ENCODE results near the gene KRT33B. TPM values are rescaled to one million over a fixed set of nuclear protein-coding genes. Genes with fewer than 3 reads are reported as not detected.
A peak's percentile ranks its signal among the peaks of the same experiment; 100 is the strongest.

Gene KRT33B
- total RNA-seq (2014; rRNA removed; shearing (Covaris generic)) (not detected in 2 replicates), total RNA-seq (2022) (not detected in 2 replicates), Bru-seq, nascent RNA (not detected), BruChase-seq, experiment 1, labeled RNA remaining after a 6-hour chase (not detected), BruChase-seq, experiment 2, labeled RNA remaining after a 2-hour chase (not detected)
- long read RNA-seq, result 0 reads

DNA sequence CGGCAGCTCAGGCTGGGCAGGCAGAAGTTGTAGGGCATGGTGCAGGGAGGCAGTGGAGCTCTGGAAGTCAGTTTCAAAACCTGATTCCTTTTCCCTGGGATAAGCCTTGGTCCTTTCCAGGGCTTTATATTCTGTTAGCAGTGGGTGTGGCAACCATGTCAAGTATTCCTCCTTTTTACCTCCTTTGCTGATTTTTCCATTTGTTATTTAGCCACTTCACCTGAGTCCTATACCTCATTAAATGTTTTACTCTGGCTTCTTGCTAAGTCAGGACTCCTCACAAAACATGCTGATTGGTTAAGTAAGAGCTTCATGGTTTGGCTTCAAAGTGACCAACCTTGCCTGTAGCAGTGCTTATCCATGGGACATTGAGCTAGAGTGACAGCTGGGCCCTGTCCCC is at the start of gene KRT33B:
KRT33B (minus strand) TSS at position 101 of the 400 bp plus-strand sequence; CDS start at position 38, 63 bp downstream.
- Histone ChIP-seq H3K27ac (ENCODE audit: low read depth, low read length, poor library complexity, severe bottlenecking) (no peak within 1 kb of the TSS), H2AFZ (ENCODE audit: low read length) (no peak within 1 kb of the TSS), H3K4me1 (ENCODE audit: insufficient read depth, low read length, poor library complexity, severe bottlenecking) (no peaks in the 10 kb centered on the region), H3K79me2 (ENCODE audit: insufficient read depth, low read depth, low read length) (no peaks in the 10 kb centered on the region), H3K9me3 (ENCODE audit: low read length) (no peaks in the 10 kb centered on the region), H3K4me3 (ENCODE audit: low read depth, low read length, poor library complexity, severe bottlenecking) (no peak within 1 kb of the TSS), H3K9me2 (ENCODE audit: insufficient read depth, low read length) (no peaks in the 10 kb centered on the region), H3K36me3 (ENCODE audit: insufficient read depth, low read length) (no peaks in the 10 kb centered on the region), H4K20me1 (ENCODE audit: insufficient read depth, low read length) (no peaks in the 10 kb centered on the region), H3K4me2 (ENCODE audit: low read length) (no peak within 1 kb of the TSS)
- DNase-seq (ENCODE audit: low spot score), result no peak
- BruUV-seq (replicated peaks), result no TSS peak
- ChIA-PET CTCF (ENCODE audit: unreplicated experiment) (no interaction called here), POLR2A (no interaction called here)
- no peak for TF ChIP-seq EZH2phosphoT487 (IDR thresholded peaks at IDR 0.05; ENCODE audit: borderline replicate concordance, low read depth, low read length)
- intact Hi-C loops (cut with micrococcal nuclease; ENCODE audit: unreplicated experiment), result no loop called here

DNA sequence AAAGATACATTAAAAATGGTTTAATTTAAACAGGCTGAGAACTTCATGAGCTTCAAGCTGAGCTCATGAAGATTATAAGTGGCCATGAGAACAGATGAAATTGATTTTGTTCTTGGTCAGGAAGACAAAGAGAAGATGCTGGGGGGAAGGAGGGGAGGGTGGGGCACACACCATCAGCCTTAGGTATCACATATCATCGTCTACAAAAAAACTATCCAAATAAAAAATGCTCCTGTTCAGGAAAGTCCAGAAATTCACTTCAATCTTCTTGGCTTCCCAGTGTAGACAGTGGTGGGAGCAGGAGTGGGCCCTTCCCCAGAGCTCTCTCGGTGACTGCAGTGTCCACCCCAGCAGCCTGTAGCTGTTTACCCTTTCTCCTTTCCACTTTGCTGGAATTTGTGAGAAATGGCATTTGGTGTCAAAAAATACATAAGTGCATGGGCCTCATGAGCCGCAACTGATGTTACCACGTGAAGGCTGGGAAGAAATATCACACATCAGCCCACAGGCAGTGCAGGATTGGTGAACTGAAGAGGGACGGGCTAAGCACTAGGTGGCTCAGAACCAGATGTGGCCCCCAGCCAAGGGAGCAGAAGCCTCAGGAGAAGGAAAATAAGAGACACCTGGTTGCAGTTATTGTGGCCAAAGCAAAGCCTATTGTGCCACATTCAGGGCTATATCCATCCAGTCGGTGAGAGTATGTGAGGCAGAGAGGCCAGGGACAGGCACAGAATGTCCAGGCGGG is 48.7 kb upstream of the KRT33B start:
- H4K20me1 ChIP-seq (ENCODE audit: insufficient read depth, low read length), result no peaks in the 10 kb centered on the region
- intact Hi-C loops (cut with micrococcal nuclease; ENCODE audit: unreplicated experiment), result no loop called here
- H3K4me3 ChIP-seq (ENCODE audit: low read depth, low read length, poor library complexity, severe bottlenecking), result no peak overlapping the region
- POLR2A ChIA-PET, result no interaction called here
- H3K36me3 ChIP-seq (ENCODE audit: insufficient read depth, low read length), result no peaks in the 10 kb centered on the region
- CTCF ChIA-PET (ENCODE audit: unreplicated experiment), result no interaction called here
- no peaks in the 10 kb centered on the region for H3K4me1 ChIP-seq (ENCODE audit: insufficient read depth, low read length, poor library complexity, severe bottlenecking)
- no peak overlapping the region for H3K27ac ChIP-seq (ENCODE audit: low read depth, low read length, poor library complexity, severe bottlenecking)
- BruUV-seq (replicated peaks), result no TSS peak
- no peaks in the 10 kb centered on the region for H3K9me2 ChIP-seq (ENCODE audit: insufficient read depth, low read length)
- no peaks in the 10 kb centered on the region for H3K9me3 ChIP-seq (ENCODE audit: low read length)
- H3K79me2 ChIP-seq (ENCODE audit: insufficient read depth, low read depth, low read length), result no peaks in the 10 kb centered on the region
- no peak overlapping the region for H2AFZ ChIP-seq (ENCODE audit: low read length)
- TF ChIP-seq EZH2phosphoT487 (IDR thresholded peaks at IDR 0.05; ENCODE audit: borderline replicate concordance, low read depth, low read length), result no peak
- TF ChIP-seq, protein P1, sequence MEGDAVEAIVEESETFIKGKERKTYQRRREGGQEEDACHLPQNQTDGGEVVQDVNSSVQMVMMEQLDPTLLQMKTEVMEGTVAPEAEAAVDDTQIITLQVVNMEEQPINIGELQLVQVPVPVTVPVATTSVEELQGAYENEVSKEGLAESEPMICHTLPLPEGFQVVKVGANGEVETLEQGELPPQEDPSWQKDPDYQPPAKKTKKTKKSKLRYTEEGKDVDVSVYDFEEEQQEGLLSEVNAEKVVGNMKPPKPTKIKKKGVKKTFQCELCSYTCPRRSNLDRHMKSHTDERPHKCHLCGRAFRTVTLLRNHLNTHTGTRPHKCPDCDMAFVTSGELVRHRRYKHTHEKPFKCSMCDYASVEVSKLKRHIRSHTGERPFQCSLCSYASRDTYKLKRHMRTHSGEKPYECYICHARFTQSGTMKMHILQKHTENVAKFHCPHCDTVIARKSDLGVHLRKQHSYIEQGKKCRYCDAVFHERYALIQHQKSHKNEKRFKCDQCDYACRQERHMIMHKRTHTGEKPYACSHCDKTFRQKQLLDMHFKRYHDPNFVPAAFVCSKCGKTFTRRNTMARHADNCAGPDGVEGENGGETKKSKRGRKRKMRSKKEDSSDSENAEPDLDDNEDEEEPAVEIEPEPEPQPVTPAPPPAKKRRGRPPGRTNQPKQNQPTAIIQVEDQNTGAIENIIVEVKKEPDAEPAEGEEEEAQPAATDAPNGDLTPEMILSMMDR (conservative IDR thresholded peaks at IDR 0.05; ENCODE audit: low read length), result no peak
- no peak overlapping the region for H3K4me2 ChIP-seq (ENCODE audit: low read length)
- no peak for DNase-seq (ENCODE audit: low spot score)

DNA sequence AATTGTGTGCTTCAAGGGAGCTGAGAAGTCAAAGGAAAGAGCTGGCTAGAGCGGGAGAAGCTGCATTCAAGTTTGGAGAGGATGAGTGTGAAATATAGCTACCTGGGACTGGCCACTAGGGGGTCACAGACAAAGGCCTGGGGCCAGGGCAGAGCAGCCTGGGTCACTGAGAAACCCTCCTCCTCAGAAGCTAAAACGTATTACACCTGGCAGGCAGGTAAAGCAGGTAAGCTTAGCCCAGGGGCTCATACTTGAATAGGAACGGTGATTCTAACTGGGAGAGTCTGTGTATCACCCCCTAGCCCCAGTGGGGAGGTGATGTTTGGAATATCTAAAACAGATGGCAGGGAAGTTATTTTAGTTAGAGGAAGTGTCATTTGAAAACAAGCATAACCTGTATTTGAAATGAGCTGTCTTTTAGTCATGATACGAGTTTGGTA is 48.0 kb upstream of the KRT33B start:
- no TSS peak for BruUV-seq (replicated peaks)
- POLR2A ChIA-PET, result no interaction called here
- DNase-seq (ENCODE audit: low spot score), result peak; percentile 10

More for the DNA sequence above, 48.0 kb upstream of the KRT33B start:
- H3K4me1 ChIP-seq (ENCODE audit: insufficient read depth, low read length, poor library complexity, severe bottlenecking), result no peaks in the 10 kb centered on the region
- H3K27ac ChIP-seq (ENCODE audit: low read depth, low read length, poor library complexity, severe bottlenecking), result no peak overlapping the region
- no peaks in the 10 kb centered on the region for H3K9me3 ChIP-seq (ENCODE audit: low read length)
- CTCF ChIA-PET (ENCODE audit: unreplicated experiment), result no interaction called here
- no peaks in the 10 kb centered on the region for H3K36me3 ChIP-seq (ENCODE audit: insufficient read depth, low read length)
- no peak overlapping the region for H3K4me3 ChIP-seq (ENCODE audit: low read depth, low read length, poor library complexity, severe bottlenecking)
- TF ChIP-seq EZH2phosphoT487 (IDR thresholded peaks at IDR 0.05; ENCODE audit: borderline replicate concordance, low read depth, low read length), result no peak
- TF ChIP-seq, protein P1 (conservative IDR thresholded peaks at IDR 0.05; ENCODE audit: low read length), result peak; percentile 71
- H2AFZ ChIP-seq (ENCODE audit: low read length), result no peak overlapping the region
- intact Hi-C loops (cut with micrococcal nuclease; ENCODE audit: unreplicated experiment), result no loop called here
- no peaks in the 10 kb centered on the region for H4K20me1 ChIP-seq (ENCODE audit: insufficient read depth, low read length)
- no peaks in the 10 kb centered on the region for H3K79me2 ChIP-seq (ENCODE audit: insufficient read depth, low read depth, low read length)
- no peak overlapping the region for H3K4me2 ChIP-seq (ENCODE audit: low read length)
- H3K9me2 ChIP-seq (ENCODE audit: insufficient read depth, low read length), result no peaks in the 10 kb centered on the region

Data from OCI-LY7 (cell line).